ENCODE data around the gene SAMD7.

Gene SAMD7

GRCh38 chr3:169880576-169881250 lies 30.7 kb upstream of the SAMD7 start:
- peaks cover 13% of the 10 kb centered on the region for H3K27me3 Mint-ChIP-seq
- H3K9me3 Mint-ChIP-seq: no peaks in the 10 kb centered on the region
- no peak overlapping the region for H3K4me3 Mint-ChIP-seq
- DNase-seq (ENCODE audit: low spot score in 2 of 2) (no peak), ATAC-seq (replicated peaks; ENCODE audit: extremely low read depth, poor library complexity, severe bottlenecking) (no peak)
- no peaks in the 10 kb centered on the region for H3K4me1 Mint-ChIP-seq
- no peak overlapping the region for H3K27ac Mint-ChIP-seq (ENCODE audit: low read depth)
- H3K36me3 Mint-ChIP-seq (ENCODE audit: insufficient read depth): no peaks in the 10 kb centered on the region

- Mint-ChIP-seq H3K4me1 (no peaks in the 10 kb centered on the region), H3K9me3 (no peaks in the 10 kb centered on the region), H3K27me3 (peaks cover 6% of the 10 kb centered on the region), H3K36me3 (ENCODE audit: insufficient read depth) (no peaks in the 10 kb centered on the region), H3K27ac (ENCODE audit: low read depth) (no peak overlapping the region), H3K4me3 (no peak overlapping the region)
- ATAC-seq (replicated peaks; ENCODE audit: extremely low read depth, poor library complexity, severe bottlenecking) (no peak), DNase-seq (ENCODE audit: low spot score in 2 of 2) (no peak)
These were observed 24.7 kb upstream of the SAMD7 start for GRCh38 chr3:169886671-169887070.

- DNase-seq (ENCODE audit: low spot score in 2 of 2) (no peak), ATAC-seq (replicated peaks; ENCODE audit: extremely low read depth, poor library complexity, severe bottlenecking) (no peak)
- Mint-ChIP-seq H3K4me1 (no peaks in the 10 kb centered on the region), H3K36me3 (ENCODE audit: insufficient read depth) (no peaks in the 10 kb centered on the region), H3K9me3 (no peaks in the 10 kb centered on the region), H3K27ac (ENCODE audit: low read depth) (no peak overlapping the region), H3K4me3 (no peak overlapping the region), H3K27me3 (peaks cover 6% of the 10 kb centered on the region)
These were observed 19.5 kb upstream of the SAMD7 start for GRCh38 chr3:169891886-169892285.

GRCh38 chr3:169894110-169894509 lies 17.3 kb upstream of the SAMD7 start:
- Mint-ChIP-seq H3K36me3 (ENCODE audit: insufficient read depth) (no peaks in the 10 kb centered on the region), H3K9me3 (no peaks in the 10 kb centered on the region)
- DNase-seq (ENCODE audit: low spot score in 2 of 2): no peak

GRCh38 chr3:169895072-169895471 lies 16.3 kb upstream of the SAMD7 start:
- Mint-ChIP-seq H3K4me3 (no peak overlapping the region), H3K36me3 (ENCODE audit: insufficient read depth) (no peaks in the 10 kb centered on the region), H3K27me3 (peaks cover 19% of the 10 kb centered on the region), H3K9me3 (no peaks in the 10 kb centered on the region), H3K4me1 (no peaks in the 10 kb centered on the region), H3K27ac (ENCODE audit: low read depth) (no peak overlapping the region)
- ATAC-seq (replicated peaks; ENCODE audit: extremely low read depth, poor library complexity, severe bottlenecking): no peak
- DNase-seq (ENCODE audit: low spot score in 2 of 2): no peak

More at GRCh38 chr3:169894110-169894509, 17.3 kb upstream of the SAMD7 start:
- ATAC-seq (replicated peaks; ENCODE audit: extremely low read depth, poor library complexity, severe bottlenecking): no peak
- Mint-ChIP-seq H3K27me3 (peaks cover 9% of the 10 kb centered on the region), H3K4me3 (no peak overlapping the region), H3K4me1 (no peaks in the 10 kb centered on the region), H3K27ac (ENCODE audit: low read depth) (no peak overlapping the region)

- DNase-seq (ENCODE audit: low spot score in 2 of 2): no peak
- ATAC-seq (replicated peaks; ENCODE audit: extremely low read depth, poor library complexity, severe bottlenecking): no peak
- H3K4me3 Mint-ChIP-seq: no peak overlapping the region
- no peak overlapping the region for H3K27ac Mint-ChIP-seq (ENCODE audit: low read depth)
- H3K9me3 Mint-ChIP-seq: peaks cover 7% of the 10 kb centered on the region
- no peaks in the 10 kb centered on the region for H3K36me3 Mint-ChIP-seq (ENCODE audit: insufficient read depth)
- H3K4me1 Mint-ChIP-seq: no peaks in the 10 kb centered on the region
- peaks cover 24% of the 10 kb centered on the region for H3K27me3 Mint-ChIP-seq
These were observed 14.1 kb upstream of the SAMD7 start for GRCh38 chr3:169897284-169897683.

GRCh38 chr3:169901453-169901852 lies 9.9 kb upstream of the SAMD7 start:
- no peaks in the 10 kb centered on the region for H3K4me1 Mint-ChIP-seq
- H3K9me3 Mint-ChIP-seq: peaks cover 7% of the 10 kb centered on the region
- H3K27me3 Mint-ChIP-seq: peaks cover 46% of the 10 kb centered on the region
- ATAC-seq (replicated peaks; ENCODE audit: extremely low read depth, poor library complexity, severe bottlenecking): no peak
- no peaks in the 10 kb centered on the region for H3K36me3 Mint-ChIP-seq (ENCODE audit: insufficient read depth)
- H3K4me3 Mint-ChIP-seq: no peak overlapping the region
- H3K27ac Mint-ChIP-seq (ENCODE audit: low read depth): no peak overlapping the region
- DNase-seq (ENCODE audit: low spot score in 2 of 2): no peak

GRCh38 chr3:169905404-169905803 lies 6.0 kb upstream of the SAMD7 start:
- Mint-ChIP-seq H3K9me3 (peaks cover 7% of the 10 kb centered on the region), H3K4me1 (no peaks in the 10 kb centered on the region)

GRCh38 chr3:169907476-169907875 lies 3.9 kb upstream of the SAMD7 start:
- Mint-ChIP-seq H3K27me3 (peaks cover 32% of the 10 kb centered on the region), H3K4me1 (no peaks in the 10 kb centered on the region), H3K4me3 (no peak overlapping the region), H3K27ac (ENCODE audit: low read depth) (no peak overlapping the region), H3K36me3 (ENCODE audit: insufficient read depth) (no peaks in the 10 kb centered on the region), H3K9me3 (no peaks in the 10 kb centered on the region)
- DNase-seq (ENCODE audit: low spot score in 2 of 2) (no peak), ATAC-seq (replicated peaks; ENCODE audit: extremely low read depth, poor library complexity, severe bottlenecking) (no peak)

More at GRCh38 chr3:169905404-169905803, 6.0 kb upstream of the SAMD7 start:
- no peak for DNase-seq (ENCODE audit: low spot score in 2 of 2)
- Mint-ChIP-seq H3K4me3 (no peak overlapping the region), H3K36me3 (ENCODE audit: insufficient read depth) (no peaks in the 10 kb centered on the region), H3K27ac (ENCODE audit: low read depth) (no peak overlapping the region), H3K27me3 (peaks cover 40% of the 10 kb centered on the region)
- ATAC-seq (replicated peaks; ENCODE audit: extremely low read depth, poor library complexity, severe bottlenecking): no peak

GRCh38 chr3:169907944-169908343 lies 3.4 kb upstream of the SAMD7 start:
- no peak overlapping the region for H3K27ac Mint-ChIP-seq (ENCODE audit: low read depth)
- H3K4me1 Mint-ChIP-seq: no peaks in the 10 kb centered on the region
- H3K9me3 Mint-ChIP-seq: no peaks in the 10 kb centered on the region
- H3K36me3 Mint-ChIP-seq (ENCODE audit: insufficient read depth): no peaks in the 10 kb centered on the region
- H3K27me3 Mint-ChIP-seq: peaks cover 32% of the 10 kb centered on the region
- H3K4me3 Mint-ChIP-seq: no peak overlapping the region
- no peak for ATAC-seq (replicated peaks; ENCODE audit: extremely low read depth, poor library complexity, severe bottlenecking)
- DNase-seq (ENCODE audit: low spot score in 2 of 2): no peak

- Mint-ChIP-seq H3K27me3 (no peaks in the 10 kb centered on the region), H3K9me3 (no peaks in the 10 kb centered on the region), H3K27ac (ENCODE audit: low read depth) (no peak overlapping the region), H3K36me3 (ENCODE audit: insufficient read depth) (no peaks in the 10 kb centered on the region), H3K4me1 (no peaks in the 10 kb centered on the region), H3K4me3 (no peak overlapping the region)
- DNase-seq (ENCODE audit: low spot score in 2 of 2): no peak
- no peak for ATAC-seq (replicated peaks; ENCODE audit: extremely low read depth, poor library complexity, severe bottlenecking)
These were observed 2.0 kb downstream of the SAMD7 start for GRCh38 chr3:169913323-169913722.

- ATAC-seq (replicated peaks; ENCODE audit: extremely low read depth, poor library complexity, severe bottlenecking) (no peak), DNase-seq (ENCODE audit: low spot score in 2 of 2) (no peak)
These were observed 2.9 kb downstream of the SAMD7 start for GRCh38 chr3:169914321-169914720.

GRCh38 chr3:169923189-169923588 lies 11.8 kb downstream of the SAMD7 start:
- DNase-seq (ENCODE audit: low spot score in 2 of 2) (no peak), ATAC-seq (replicated peaks; ENCODE audit: extremely low read depth, poor library complexity, severe bottlenecking) (no peak)
- H3K27ac Mint-ChIP-seq (ENCODE audit: low read depth): no peak overlapping the region
- no peaks in the 10 kb centered on the region for H3K9me3 Mint-ChIP-seq
- no peaks in the 10 kb centered on the region for H3K4me1 Mint-ChIP-seq
- H3K36me3 Mint-ChIP-seq (ENCODE audit: insufficient read depth): peaks cover 1% of the 10 kb centered on the region
- no peak overlapping the region for H3K4me3 Mint-ChIP-seq
- H3K27me3 Mint-ChIP-seq: peaks cover 28% of the 10 kb centered on the region

More at GRCh38 chr3:169914321-169914720, 2.9 kb downstream of the SAMD7 start:
- Mint-ChIP-seq H3K27me3 (no peaks in the 10 kb centered on the region), H3K9me3 (no peaks in the 10 kb centered on the region), H3K36me3 (ENCODE audit: insufficient read depth) (no peaks in the 10 kb centered on the region), H3K4me1 (no peaks in the 10 kb centered on the region), H3K27ac (ENCODE audit: low read depth) (no peak overlapping the region), H3K4me3 (no peak overlapping the region)

Data from central memory CD8-positive, alpha-beta T cell (primary cell).